ENCODE data around the gene TAOK1.

DNA sequence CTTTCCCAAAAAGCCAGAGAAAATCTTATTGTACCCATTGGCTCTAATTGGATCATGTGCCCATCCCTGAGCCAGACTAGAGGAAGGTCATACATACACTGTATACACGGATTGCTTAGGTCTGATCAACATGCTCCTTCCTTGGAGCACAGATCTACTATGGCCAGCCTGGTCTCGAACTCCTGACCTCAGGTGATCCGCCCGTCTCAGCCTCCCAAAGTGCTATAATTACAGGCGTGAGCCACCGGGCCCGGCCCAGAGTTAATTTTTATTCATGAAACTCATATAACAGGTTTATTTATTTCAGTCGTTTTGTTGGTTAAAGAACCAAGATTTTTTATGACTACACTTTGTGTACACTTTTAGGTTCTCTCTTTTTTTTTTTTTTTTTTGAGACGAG is 1.2 kb upstream of the TAOK1 start:
- no peak for TF ChIP-seq CTCF (IDR thresholded peaks at IDR 0.05)
- TF ChIP-seq POLR2A (IDR thresholded peaks at IDR 0.05) = no peak

Data from adrenal gland (tissue), 5 donors.